ENCODE measurements around the gene EPHA3.

EPHA3 gene

GRCh38 chr3:89527736-89528305, 420.4 kb downstream of the EPHA3 start:
- in situ Hi-C loops (cut with MboI; ENCODE audit: low sequenced_read_pairs) = no loop called here
